ENCODE results near the gene SOD1.
"Not testable (repeated sequence)": the region's sequence is repeated elsewhere in the genome, so short reads cannot be mapped to it uniquely, and the experiment has no call there.

SOD1 gene

GRCh38 chr21:31659536-31660258, at the start of gene SOD1:
Gene SOD1 (plus strand): TSS chr21:31659693. CDS start chr21:31659770, 77 bp downstream.
- peak; percentile 58 for DNase-seq (ENCODE audit: low read depth, low spot score)

- no peak for DNase-seq (ENCODE audit: low read depth, low spot score)
These were observed 48.0 kb upstream of the SOD1 start for GRCh38 chr21:31611445-31611844.

- DNase-seq (ENCODE audit: low read depth, low spot score) = no peak
These were observed 46.4 kb upstream of the SOD1 start for GRCh38 chr21:31612894-31613785.

GRCh38 chr21:31614705-31615104, 44.8 kb upstream of the SOD1 start:
- DNase-seq (ENCODE audit: low read depth, low spot score) = no peak

DNA sequence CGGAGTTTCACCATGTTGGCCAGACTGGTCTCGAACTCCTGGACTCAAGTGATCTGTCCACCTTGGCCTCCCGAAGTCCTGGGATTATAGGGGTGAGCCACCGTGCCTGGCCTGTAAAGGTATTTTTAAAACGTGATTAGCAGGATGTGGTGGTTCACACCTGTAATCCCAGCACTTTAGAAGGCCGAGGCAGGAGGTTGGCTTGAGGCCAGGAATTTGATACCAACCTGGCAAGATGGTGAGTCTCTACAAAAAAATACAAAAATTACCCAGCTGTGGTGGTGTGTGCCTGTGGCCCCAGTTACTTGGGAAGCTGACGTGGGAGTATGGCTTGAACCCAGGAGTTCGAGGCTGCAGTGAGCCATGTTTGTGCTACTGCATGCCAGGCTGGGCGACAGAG, 43.3 kb upstream of the SOD1 start:
- DNase-seq (ENCODE audit: low read depth, low spot score) = no peak

GRCh38 chr21:31618696-31619430, 40.6 kb upstream of the SOD1 start:
- DNase-seq (ENCODE audit: low read depth, low spot score) = no peak

GRCh38 chr21:31622397-31622796, 37.1 kb upstream of the SOD1 start:
- DNase-seq (ENCODE audit: low read depth, low spot score) = no peak

DNA sequence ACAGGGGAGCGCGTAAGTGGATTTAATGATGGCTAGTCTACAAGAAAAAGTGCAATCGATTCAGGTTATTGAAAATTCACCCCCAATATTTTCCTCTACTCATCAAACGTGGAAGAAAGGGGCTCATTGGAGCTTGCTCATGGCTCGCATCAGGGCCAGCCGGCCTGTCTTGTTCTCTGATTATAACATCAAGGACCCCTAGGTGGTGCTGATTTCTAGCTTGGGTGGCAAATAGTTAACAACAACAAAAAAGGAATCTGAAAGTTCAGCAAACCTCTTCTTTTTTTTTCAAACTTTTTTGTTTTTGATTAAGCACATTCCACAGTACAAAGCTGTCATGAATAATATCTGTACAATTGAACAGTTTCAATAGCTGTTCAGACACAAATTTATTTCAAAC, 35.8 kb upstream of the SOD1 start:
- DNase-seq (ENCODE audit: low read depth, low spot score) = no peak

DNA sequence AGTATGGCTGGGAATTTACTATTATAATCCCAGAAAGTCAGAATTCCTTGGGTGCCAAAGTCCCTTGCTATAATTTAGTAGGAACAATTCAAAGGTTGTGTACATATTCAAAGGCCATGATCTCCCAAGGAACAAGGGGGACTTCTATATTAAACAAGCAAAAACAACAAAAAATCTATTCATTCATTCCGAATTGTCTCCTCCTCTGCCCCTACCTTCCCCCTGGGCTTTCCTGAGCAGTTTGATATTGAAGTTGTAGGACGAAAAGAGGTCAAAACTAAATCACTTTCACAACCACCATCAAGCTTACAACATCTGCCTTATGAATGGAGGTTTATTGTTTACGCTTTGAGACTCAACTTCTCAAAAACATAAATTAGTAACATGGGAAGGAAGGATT, 35.3 kb upstream of the SOD1 start:
- no peak for DNase-seq (ENCODE audit: low read depth, low spot score)

DNA sequence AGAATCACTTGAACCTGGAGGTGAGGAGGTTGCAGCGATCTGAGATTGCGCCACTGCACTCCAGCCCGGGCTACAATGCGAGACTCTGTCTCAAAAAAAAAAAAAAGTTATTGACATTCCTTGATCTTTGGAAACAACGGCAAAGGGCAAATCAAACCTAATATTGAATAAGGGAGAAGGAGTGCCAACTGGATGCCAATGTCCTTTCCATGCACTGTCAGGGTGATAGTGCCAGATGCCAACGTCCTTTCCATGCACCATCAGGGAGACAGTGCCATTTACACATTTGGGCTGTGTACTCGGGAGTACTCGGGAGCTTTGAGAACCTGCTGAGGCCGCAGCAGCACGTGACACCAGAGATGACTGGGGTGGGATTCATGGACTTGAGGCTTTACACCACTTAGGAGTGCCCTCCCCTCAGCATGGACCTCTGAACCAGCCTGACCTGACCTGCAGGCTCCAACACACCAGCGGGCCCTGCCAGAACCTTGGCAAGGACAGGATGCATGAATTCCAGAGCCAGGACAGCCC, 34.5 kb upstream of the SOD1 start:
- no peak for DNase-seq (ENCODE audit: low read depth, low spot score)

GRCh38 chr21:31629972-31630711, 29.4 kb upstream of the SOD1 start:
- peak; percentile 86 for DNase-seq (ENCODE audit: low read depth, low spot score)

DNA sequence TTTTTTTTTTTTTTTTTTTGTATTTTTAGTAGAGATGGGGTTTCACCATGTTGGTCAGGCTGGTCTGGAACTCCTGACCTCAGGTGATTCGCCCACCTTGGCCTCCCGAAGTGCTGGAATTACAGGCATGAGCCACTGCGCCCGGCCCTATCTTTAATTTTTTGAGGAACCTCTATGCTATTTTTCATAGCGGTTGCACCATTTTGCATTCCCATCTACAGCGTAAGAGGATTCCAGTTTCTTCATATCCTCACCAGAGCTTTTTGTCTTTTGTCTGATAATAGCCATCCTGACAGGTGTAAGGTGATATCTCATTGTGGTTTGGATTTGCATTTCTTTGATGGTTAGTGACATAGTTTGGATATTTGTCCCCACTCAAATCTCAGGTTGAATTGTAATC, 27.6 kb upstream of the SOD1 start:
- DNase-seq (ENCODE audit: low read depth, low spot score) = not testable (repeated sequence)

DNA sequence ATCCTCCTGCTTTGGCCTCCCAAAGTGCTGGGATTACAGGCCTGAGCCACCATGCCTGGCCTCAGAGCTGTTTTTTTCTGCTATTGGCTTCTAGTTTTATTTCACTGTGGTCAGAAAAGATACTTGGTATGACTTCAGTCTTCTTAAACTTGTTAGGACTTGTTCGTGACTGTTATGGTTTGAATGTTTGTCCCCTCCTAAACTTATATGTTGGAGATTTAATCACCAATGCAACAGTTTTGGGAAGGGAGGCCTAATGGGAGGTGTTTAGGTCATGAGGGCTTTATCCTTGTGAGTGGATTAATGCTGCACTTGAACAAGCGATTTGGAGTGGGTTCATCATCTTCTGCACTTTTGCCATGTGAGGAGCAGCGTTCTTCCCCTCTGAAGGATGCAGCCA, 24.5 kb upstream of the SOD1 start:
- DNase-seq (ENCODE audit: low read depth, low spot score) = no peak

DNA sequence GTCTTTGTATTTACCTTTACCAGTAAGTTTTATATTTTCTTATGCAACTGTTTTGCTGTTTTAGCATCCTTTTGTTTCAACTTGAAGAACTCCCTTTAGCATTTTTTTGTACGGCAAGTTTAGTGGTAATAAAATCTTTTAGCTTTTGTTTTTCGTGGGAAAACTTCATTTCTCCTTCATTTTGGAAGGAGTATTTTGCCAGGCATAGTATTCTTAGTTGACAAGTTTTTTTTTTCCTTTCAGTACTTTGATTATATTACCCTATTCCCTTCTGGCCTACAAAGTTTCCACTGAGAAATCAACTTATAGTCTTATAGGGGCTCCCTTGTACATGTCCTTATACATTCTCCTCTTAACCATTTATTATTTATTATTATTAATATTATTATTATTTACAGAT, 22.6 kb upstream of the SOD1 start:
- DNase-seq (ENCODE audit: low read depth, low spot score) = no peak

- DNase-seq (ENCODE audit: low read depth, low spot score) = no peak
These were observed 18.0 kb upstream of the SOD1 start for GRCh38 chr21:31641416-31641922.

DNA sequence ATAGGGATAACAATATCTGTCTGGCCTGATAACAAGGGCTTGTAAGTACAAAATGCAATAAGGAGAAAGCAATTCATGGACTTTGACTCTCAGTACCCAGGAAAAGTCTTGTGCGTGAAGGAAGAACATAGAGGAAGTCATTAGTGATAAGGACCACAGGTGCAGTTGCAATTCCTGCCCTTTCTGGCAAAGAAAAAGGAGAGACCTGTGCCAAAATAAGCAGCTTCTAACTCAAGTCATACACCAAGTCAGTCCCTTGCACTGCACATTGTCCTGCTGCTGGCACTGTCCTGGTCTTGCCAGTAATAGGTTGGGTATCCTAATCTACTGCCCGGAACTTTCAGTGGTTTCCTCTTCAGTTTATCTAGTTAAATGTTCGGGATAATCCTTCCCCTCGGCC, 14.8 kb upstream of the SOD1 start:
- DNase-seq (ENCODE audit: low read depth, low spot score) = no peak

DNA sequence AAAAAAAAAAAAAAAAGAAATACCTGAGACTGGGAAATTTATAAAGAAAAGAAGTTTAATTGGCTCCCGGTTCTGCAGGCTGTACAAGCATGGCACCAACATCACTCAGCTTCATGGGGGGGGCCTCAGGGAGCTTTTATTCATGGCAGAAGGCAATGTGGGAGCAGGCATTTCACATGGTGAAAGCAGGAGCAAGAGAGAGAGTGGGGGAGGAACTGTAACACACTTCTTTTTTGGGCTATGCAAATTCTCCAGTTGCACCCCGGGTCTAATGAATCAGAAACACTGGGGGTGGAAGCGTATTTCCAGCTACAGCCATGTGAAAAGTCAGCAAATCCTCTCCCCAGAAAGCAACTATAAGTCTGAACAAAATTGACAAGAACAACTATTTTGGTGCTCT, 11.8 kb upstream of the SOD1 start:
- DNase-seq (ENCODE audit: low read depth, low spot score) = no peak

- no peak for DNase-seq (ENCODE audit: low read depth, low spot score)
These were observed 8.6 kb upstream of the SOD1 start for GRCh38 chr21:31650930-31651329.

DNA sequence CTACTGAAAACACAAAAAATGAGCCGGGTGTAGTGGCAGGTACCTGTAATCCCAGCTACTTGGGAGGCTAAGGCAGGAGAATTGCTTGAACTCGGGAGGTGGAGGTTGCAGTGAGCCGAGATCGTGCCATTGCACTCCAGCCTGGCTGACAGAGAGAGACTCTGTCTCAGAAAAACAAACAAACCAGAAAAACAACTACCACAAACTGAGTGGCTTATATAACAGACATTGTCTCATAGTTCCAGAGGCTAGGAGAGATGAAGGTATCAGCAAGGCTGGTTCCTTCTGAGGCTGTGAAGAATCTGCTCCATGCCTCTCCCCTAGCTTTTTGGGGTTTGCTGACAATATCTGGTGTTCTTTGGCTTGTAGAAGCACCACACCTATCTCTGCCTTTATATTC, 8.0 kb upstream of the SOD1 start:
- not testable (repeated sequence) for DNase-seq (ENCODE audit: low read depth, low spot score)

DNA sequence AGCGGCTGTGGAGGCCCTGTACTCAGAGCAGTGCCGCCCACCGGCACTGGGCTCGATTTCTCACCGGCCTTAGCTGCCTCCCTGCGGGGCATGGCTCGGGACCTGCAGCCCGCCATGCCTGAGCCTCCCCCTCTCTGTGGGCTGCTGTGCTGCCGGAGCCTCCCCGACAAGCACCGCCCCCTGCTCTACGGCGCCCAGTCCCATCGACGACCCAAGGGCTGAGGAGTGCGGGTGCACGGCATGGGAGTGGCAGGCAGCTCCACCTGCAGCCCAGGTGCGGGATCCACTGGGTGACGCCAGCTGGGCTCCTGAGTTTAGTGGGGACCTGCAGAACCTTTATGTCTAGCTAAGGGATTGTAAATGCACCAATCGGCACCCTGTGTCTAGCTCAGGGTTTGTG, 5.2 kb upstream of the SOD1 start:
- DNase-seq (ENCODE audit: low read depth, low spot score) = no peak
